ENCODE measurements around the gene SP9.

GRCh38 chr2:174385201-174385600, 50.4 kb downstream of the SP9 start:
- no peak for TF ChIP-seq CTCF (IDR thresholded peaks at IDR 0.05)
- TF ChIP-seq POLR2A (IDR thresholded peaks at IDR 0.05): no peak

Measured in esophagus squamous epithelium (tissue), 4 donors.